GM18520 (cell line): ENCODE measurements around the gene TMPRSS11A.

Experiments
- ATAC-seq: cut with Tn5 transposase; IDR thresholded peaks from one replicate; pipeline ENCODE4 v1.9.1; 2021; ENCODE audit not compliant: unreplicated experiment

The TMPRSS11A gene

GRCh38 chr4:67963356-67963755 is at the start of gene TMPRSS11A:
Gene TMPRSS11A, minus strand, starts transcription at chr4:67963493. Its CDS starts 100 bp downstream, at chr4:67963393.
- ATAC-seq: no peak

GRCh38 chr4:68011684-68012083 is 48.4 kb upstream of the TMPRSS11A start:
- ATAC-seq: no peak

GRCh38 chr4:68002906-68003305 is 39.6 kb upstream of the TMPRSS11A start:
- no peak for ATAC-seq

- ATAC-seq: no peak
Measured at GRCh38 chr4:67996127-67996526, 32.8 kb upstream of the TMPRSS11A start.

GRCh38 chr4:67988991-67989390 is 25.7 kb upstream of the TMPRSS11A start:
- ATAC-seq: no peak

- no peak for ATAC-seq
Measured at GRCh38 chr4:67983333-67983732, 20.0 kb upstream of the TMPRSS11A start.

GRCh38 chr4:67980512-67980911 is 17.2 kb upstream of the TMPRSS11A start:
- no peak for ATAC-seq

- no peak for ATAC-seq
Measured at GRCh38 chr4:67973608-67974007, 10.3 kb upstream of the TMPRSS11A start.

GRCh38 chr4:67954890-67955289 is 8.4 kb downstream of the TMPRSS11A start:
- ATAC-seq: no peak

GRCh38 chr4:67941074-67941473 is 22.2 kb downstream of the TMPRSS11A start:
- ATAC-seq: no peak

GRCh38 chr4:67940506-67940905 is 22.8 kb downstream of the TMPRSS11A start:
- ATAC-seq: no peak

- ATAC-seq: no peak
Measured at GRCh38 chr4:67939195-67939594, 24.1 kb downstream of the TMPRSS11A start.

GRCh38 chr4:67935888-67936287 is 27.4 kb downstream of the TMPRSS11A start:
- no peak for ATAC-seq

GRCh38 chr4:67934628-67935027 is 28.7 kb downstream of the TMPRSS11A start:
- ATAC-seq: no peak

GRCh38 chr4:67933755-67934154 is 29.5 kb downstream of the TMPRSS11A start:
- ATAC-seq: no peak

GRCh38 chr4:67933038-67933437 is 30.3 kb downstream of the TMPRSS11A start:
- ATAC-seq: no peak

GRCh38 chr4:67931256-67931655 is 32.0 kb downstream of the TMPRSS11A start:
- no peak for ATAC-seq

- ATAC-seq: no peak
Measured at GRCh38 chr4:67929426-67929825, 33.9 kb downstream of the TMPRSS11A start.

GRCh38 chr4:67928546-67928945 is 34.7 kb downstream of the TMPRSS11A start:
- ATAC-seq: no peak

- ATAC-seq: no peak
Measured at GRCh38 chr4:67927251-67927650, 36.0 kb downstream of the TMPRSS11A start.

GRCh38 chr4:67926485-67926884 is 36.8 kb downstream of the TMPRSS11A start:
- ATAC-seq: no peak

- no peak for ATAC-seq
Measured at GRCh38 chr4:67922697-67923096, 40.6 kb downstream of the TMPRSS11A start.

- no peak for ATAC-seq
Measured at GRCh38 chr4:67918428-67918827, 44.9 kb downstream of the TMPRSS11A start.
